Measurements from ENCODE around the gene SCO2.
A peak's percentile ranks its signal among the peaks of the same experiment; 100 is the strongest.

SCO2 gene

DNA sequence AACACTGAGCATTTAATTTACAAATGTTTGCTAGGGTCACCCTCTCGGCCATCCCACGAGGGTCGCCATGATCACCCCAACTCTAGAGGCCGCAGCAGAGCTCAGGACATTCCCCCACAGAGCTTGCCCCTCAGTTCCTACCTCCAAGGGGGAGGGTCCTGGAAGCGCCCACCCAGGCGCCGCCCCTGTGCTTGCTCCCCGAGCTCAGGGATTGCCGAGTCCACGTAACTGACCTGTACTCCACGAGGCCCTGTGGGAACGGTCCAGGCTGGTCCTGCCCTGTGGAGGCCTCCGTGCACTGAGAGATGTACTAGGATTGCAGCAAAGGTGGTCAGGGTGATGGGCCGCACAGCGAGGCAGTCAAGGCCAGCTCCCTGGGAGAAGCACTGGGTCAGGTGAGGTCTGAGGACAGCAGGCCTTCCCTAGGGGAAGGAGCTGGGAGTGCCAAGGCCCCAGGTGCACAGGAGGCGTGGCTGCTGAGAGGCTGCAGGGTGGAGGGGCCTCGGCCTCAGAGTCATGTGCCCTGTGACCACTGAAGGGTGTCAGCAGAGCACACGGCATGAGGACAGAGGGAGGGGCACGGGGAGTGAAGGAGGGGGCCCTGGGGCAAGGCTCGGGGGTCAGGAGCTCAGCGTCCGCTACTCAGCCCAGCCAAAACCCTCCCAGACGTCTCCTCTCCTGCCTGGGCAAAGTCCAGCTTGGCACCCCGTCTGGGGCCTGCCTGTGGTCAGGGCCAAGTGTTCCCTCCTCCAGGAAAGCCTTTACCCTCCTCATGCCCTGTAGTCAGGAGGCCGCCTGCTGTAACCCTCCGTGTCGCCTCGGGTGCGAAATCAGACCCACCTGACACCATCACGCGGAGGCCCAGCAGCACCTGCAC, 41.2 kb downstream of the SCO2 start:
- H3K4me1 ChIP-seq (ENCODE audit: insufficient read depth, insufficient read length): peaks cover 6% of the 10 kb centered on the region
- no peak for TF ChIP-seq SUZ12 (IDR thresholded peaks at IDR 0.05; ENCODE audit: extremely low read depth, insufficient read depth, insufficient read length)
- TF ChIP-seq ZNF274 (IDR thresholded peaks at IDR 0.05; ENCODE audit: low read depth, low read length): no peak
- TF ChIP-seq YY1 (IDR thresholded peaks at IDR 0.05; ENCODE audit: insufficient read depth, insufficient read length): no peak
- DNase-seq (ENCODE audit: low read depth, low spot score): no peak
- H3K9ac ChIP-seq (ENCODE audit: insufficient read length, low read depth): no peak overlapping the region
- H3K9me3 ChIP-seq (ENCODE audit: insufficient read depth, low read length): no peaks in the 10 kb centered on the region
- H3K36me3 ChIP-seq (ENCODE audit: insufficient read depth, insufficient read length, low read length): peaks cover 3% of the 10 kb centered on the region
- H3K4me3 ChIP-seq (ENCODE audit: insufficient read length, low read depth): no peak overlapping the region
- peaks cover 21% of the 10 kb centered on the region for H3K27me3 ChIP-seq (ENCODE audit: insufficient read depth, insufficient read length)

GRCh38 chr22:50483556-50483955, 41.8 kb downstream of the SCO2 start:
- TF ChIP-seq ZNF274 (IDR thresholded peaks at IDR 0.05; ENCODE audit: low read depth, low read length) (no peak), SUZ12 (IDR thresholded peaks at IDR 0.05; ENCODE audit: extremely low read depth, insufficient read depth, insufficient read length) (no peak), YY1 (IDR thresholded peaks at IDR 0.05; ENCODE audit: insufficient read depth, insufficient read length) (no peak)
- H3K4me3 ChIP-seq (ENCODE audit: insufficient read length, low read depth): no peak overlapping the region
- peaks cover 9% of the 10 kb centered on the region for H3K4me1 ChIP-seq (ENCODE audit: insufficient read depth, insufficient read length)
- H3K36me3 ChIP-seq (ENCODE audit: insufficient read depth, insufficient read length, low read length): peaks cover 3% of the 10 kb centered on the region
- peaks cover 21% of the 10 kb centered on the region for H3K27me3 ChIP-seq (ENCODE audit: insufficient read depth, insufficient read length)
- H3K9ac ChIP-seq (ENCODE audit: insufficient read length, low read depth): no peak overlapping the region
- no peaks in the 10 kb centered on the region for H3K9me3 ChIP-seq (ENCODE audit: insufficient read depth, low read length)
- no peak for DNase-seq (ENCODE audit: low read depth, low spot score)

DNA sequence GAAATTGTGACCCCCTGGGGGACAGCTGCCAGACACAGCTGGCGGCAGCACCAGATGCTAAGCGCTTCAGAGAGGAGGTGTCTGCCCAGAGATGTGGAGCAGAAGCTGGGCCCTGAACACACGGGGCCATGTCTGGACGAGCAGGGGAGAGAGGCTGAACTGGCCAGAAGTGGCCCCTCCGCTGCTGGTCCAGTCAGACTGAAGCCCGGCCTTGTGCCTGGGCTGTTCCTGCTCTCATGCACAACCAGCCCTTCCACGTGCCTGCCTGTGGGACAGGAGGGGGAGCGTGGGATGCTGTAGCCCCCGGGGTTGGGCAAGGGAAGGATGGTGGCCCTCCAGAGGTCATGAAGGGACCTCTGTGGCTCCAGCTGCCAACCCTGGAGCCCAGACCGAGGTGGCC, 42.3 kb downstream of the SCO2 start:
- H3K27me3 ChIP-seq (ENCODE audit: insufficient read depth, insufficient read length): peaks cover 21% of the 10 kb centered on the region
- no peaks in the 10 kb centered on the region for H3K9me3 ChIP-seq (ENCODE audit: insufficient read depth, low read length)
- TF ChIP-seq YY1 (IDR thresholded peaks at IDR 0.05; ENCODE audit: insufficient read depth, insufficient read length) (no peak), SUZ12 (IDR thresholded peaks at IDR 0.05; ENCODE audit: extremely low read depth, insufficient read depth, insufficient read length) (no peak), ZNF274 (IDR thresholded peaks at IDR 0.05; ENCODE audit: low read depth, low read length) (no peak)
- no peak overlapping the region for H3K9ac ChIP-seq (ENCODE audit: insufficient read length, low read depth)
- DNase-seq (ENCODE audit: low read depth, low spot score): no peak
- H3K4me1 ChIP-seq (ENCODE audit: insufficient read depth, insufficient read length): peaks cover 10% of the 10 kb centered on the region
- H3K4me3 ChIP-seq (ENCODE audit: insufficient read length, low read depth): no peak overlapping the region
- peaks cover 3% of the 10 kb centered on the region for H3K36me3 ChIP-seq (ENCODE audit: insufficient read depth, insufficient read length, low read length)

DNA sequence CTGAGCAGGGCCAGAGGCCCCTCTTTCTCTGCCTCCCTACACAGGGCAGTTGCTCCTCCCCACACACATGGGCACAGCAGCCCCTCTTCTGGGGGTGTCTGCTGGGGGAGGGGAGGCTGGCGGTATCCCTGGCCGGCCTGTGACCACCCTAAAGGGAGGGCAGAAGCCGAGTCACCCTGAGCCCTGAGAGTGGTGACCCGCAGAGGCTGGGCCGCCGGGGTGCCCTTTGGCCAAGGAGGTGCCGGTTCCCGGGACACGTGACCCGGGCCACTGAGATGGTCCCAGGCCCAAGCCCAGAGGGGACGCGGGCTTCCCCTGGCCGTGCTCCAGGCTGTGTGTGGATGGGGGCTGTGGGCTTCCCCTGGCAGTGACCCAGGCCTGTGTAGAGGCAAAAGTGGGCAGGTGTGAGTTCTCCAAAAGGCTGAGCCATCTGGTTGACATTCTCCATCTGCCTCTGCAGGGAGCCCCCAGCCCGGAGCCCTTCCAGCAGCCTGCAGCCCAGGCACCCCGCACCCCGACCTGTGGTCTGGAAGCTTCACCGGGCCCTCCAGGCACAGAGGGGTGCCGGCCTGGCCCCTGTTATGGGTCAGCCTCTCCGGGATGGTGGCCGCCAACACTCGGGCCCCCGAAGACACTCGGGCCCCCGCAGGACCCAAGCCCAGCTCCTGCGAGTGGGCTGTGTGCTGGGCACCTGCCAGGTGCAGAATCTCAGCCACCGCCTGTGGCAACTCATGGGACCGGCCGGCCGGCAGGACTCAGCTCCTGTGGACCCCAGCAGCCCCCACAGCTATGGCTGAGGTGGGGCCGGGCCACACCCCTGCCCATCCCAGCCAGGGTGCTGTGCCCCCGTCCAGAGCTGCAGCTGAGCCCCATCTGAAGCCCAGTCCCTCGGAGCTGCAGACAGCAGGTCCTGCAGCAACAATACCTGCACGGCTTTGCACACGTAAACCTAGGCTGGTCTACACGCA, 43.0 kb downstream of the SCO2 start:
- H3K9ac ChIP-seq (ENCODE audit: insufficient read length, low read depth): peak overlapping the region; percentile 67
- no peak for DNase-seq (ENCODE audit: low read depth, low spot score)

GRCh38 chr22:50481440-50482106, 43.8 kb downstream of the SCO2 start, which contains the start of gene ADM2:
TSS of gene ADM2 (plus strand) at chr22:50481543. CDS start at chr22:50481848, 305 bp downstream.
- TF ChIP-seq YY1 (IDR thresholded peaks at IDR 0.05; ENCODE audit: insufficient read depth, insufficient read length) (no peak), SUZ12 (IDR thresholded peaks at IDR 0.05; ENCODE audit: extremely low read depth, insufficient read depth, insufficient read length) (no peak), ZNF274 (IDR thresholded peaks at IDR 0.05; ENCODE audit: low read depth, low read length) (no peak)
- Histone ChIP-seq H3K4me3 (ENCODE audit: insufficient read length, low read depth) (peak within 1 kb of the TSS; percentile 50), H3K27me3 (ENCODE audit: insufficient read depth, insufficient read length) (peaks cover 21% of the 10 kb centered on the region), H3K9me3 (ENCODE audit: insufficient read depth, low read length) (no peaks in the 10 kb centered on the region), H3K4me1 (ENCODE audit: insufficient read depth, insufficient read length) (peaks cover 16% of the 10 kb centered on the region), H3K36me3 (ENCODE audit: insufficient read depth, insufficient read length, low read length) (peaks cover 3% of the 10 kb centered on the region), H3K9ac (ENCODE audit: insufficient read length, low read depth) (peak within 1 kb of the TSS; percentile 67)
- no peak for DNase-seq (ENCODE audit: low read depth, low spot score)

More for the DNA sequence above, 43.0 kb downstream of the SCO2 start:
- H3K4me3 ChIP-seq (ENCODE audit: insufficient read length, low read depth): peak overlapping the region; percentile 50
- H3K36me3 ChIP-seq (ENCODE audit: insufficient read depth, insufficient read length, low read length): peaks cover 3% of the 10 kb centered on the region
- peaks cover 21% of the 10 kb centered on the region for H3K27me3 ChIP-seq (ENCODE audit: insufficient read depth, insufficient read length)
- H3K4me1 ChIP-seq (ENCODE audit: insufficient read depth, insufficient read length): peaks cover 13% of the 10 kb centered on the region
- TF ChIP-seq SUZ12 (IDR thresholded peaks at IDR 0.05; ENCODE audit: extremely low read depth, insufficient read depth, insufficient read length): no peak
- TF ChIP-seq YY1 (IDR thresholded peaks at IDR 0.05; ENCODE audit: insufficient read depth, insufficient read length): no peak
- TF ChIP-seq ZNF274 (IDR thresholded peaks at IDR 0.05; ENCODE audit: low read depth, low read length): no peak
- no peaks in the 10 kb centered on the region for H3K9me3 ChIP-seq (ENCODE audit: insufficient read depth, low read length)

DNA sequence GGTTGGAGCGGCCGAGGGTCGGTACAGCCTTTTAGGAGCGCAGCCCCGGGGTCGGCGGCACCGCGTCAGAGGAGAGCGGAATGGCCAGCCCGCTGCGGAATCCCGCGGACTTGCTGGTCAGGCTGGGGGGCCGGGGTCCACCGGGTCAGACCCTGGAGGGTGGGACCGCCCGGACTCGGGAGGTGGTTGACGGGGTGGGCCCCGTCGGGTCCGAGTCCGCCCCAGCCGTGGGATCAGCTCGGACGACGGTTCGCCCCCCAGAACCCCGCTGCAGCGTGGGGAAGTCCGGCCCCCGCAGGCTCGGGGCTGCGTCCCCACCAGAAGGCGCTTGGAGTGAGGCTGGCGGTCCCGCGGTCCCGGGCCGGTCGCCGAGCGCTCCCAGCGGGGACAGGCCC, 44.4 kb downstream of the SCO2 start:
- Histone ChIP-seq H3K9ac (ENCODE audit: insufficient read length, low read depth) (peak overlapping the region; percentile 64), H3K27me3 (ENCODE audit: insufficient read depth, insufficient read length) (peaks cover 21% of the 10 kb centered on the region), H3K36me3 (ENCODE audit: insufficient read depth, insufficient read length, low read length) (peaks cover 3% of the 10 kb centered on the region), H3K9me3 (ENCODE audit: insufficient read depth, low read length) (no peaks in the 10 kb centered on the region), H3K4me3 (ENCODE audit: insufficient read length, low read depth) (peak overlapping the region; percentile 50), H3K4me1 (ENCODE audit: insufficient read depth, insufficient read length) (peaks cover 16% of the 10 kb centered on the region)
- TF ChIP-seq YY1 (IDR thresholded peaks at IDR 0.05; ENCODE audit: insufficient read depth, insufficient read length) (no peak), SUZ12 (IDR thresholded peaks at IDR 0.05; ENCODE audit: extremely low read depth, insufficient read depth, insufficient read length) (no peak), ZNF274 (IDR thresholded peaks at IDR 0.05; ENCODE audit: low read depth, low read length) (no peak)
- no peak for DNase-seq (ENCODE audit: low read depth, low spot score)

Measured in NT2/D1 (cell line).